Keratinocyte (primary cell): ENCODE measurements around the gene TMPRSS13. TPM values are rescaled to one million over a fixed set of nuclear protein-coding genes. Genes with fewer than 3 reads are reported as not detected.
A peak's percentile ranks its signal among the peaks of the same experiment; 100 is the strongest.

Source experiments
- DNase-seq: peaks from one replicate; pipeline ENCODE4 v3.0.0-alpha.2; 2011; ENCODE audit warnings: low read depth, missing footprints, low spot score
- FAIRE-seq: peaks from 2 replicates; lab custom pipeline; 2011; peaks lifted over from hg19 to GRCh38; lab: Jason Lieb, UNC
- H2AFZ ChIP-seq: 2 replicates; pipeline ENCODE4 v1.6.0; 2012; ENCODE audit warnings: low read length, control low read depth, inconsistent platforms; ENCODE audit not compliant: control insufficient read depth
- H3K27ac ChIP-seq: 2 replicates; pipeline ENCODE4 v1.5.1; 2011; ENCODE audit warnings: low read length; ENCODE audit not compliant: control insufficient read depth, insufficient read depth
- H3K27me3 ChIP-seq: 3 replicates; pipeline ENCODE4 v1.6.0; 2011; ENCODE audit warnings: low read length; ENCODE audit not compliant: control insufficient read depth, insufficient read depth; ENCODE audit errors: extremely low read depth
- H3K36me3 ChIP-seq, 2 experiments: 2 replicates in 1 of 2; 3 replicates in 1 of 2; pipeline ENCODE4 v1.5.1; 2011; ENCODE audit warnings: low read length in 2 of 2, mild to moderate bottlenecking in 1 of 2; ENCODE audit not compliant: control insufficient read depth in 2 of 2, insufficient read depth in 2 of 2; ENCODE audit errors: extremely low read depth in 1 of 2
- H3K4me1 ChIP-seq: 3 replicates; pipeline ENCODE4 v1.5.1; 2011; ENCODE audit warnings: low read length; ENCODE audit not compliant: control insufficient read depth, insufficient read depth; ENCODE audit errors: extremely low read depth
- H3K4me2 ChIP-seq: 3 replicates; pipeline ENCODE4 v1.6.0; 2011; ENCODE audit warnings: low read depth, low read length; ENCODE audit not compliant: control insufficient read depth, insufficient read depth; ENCODE audit errors: extremely low read depth
- H3K4me3 ChIP-seq, 3 experiments: fragments of 200-600 bp in 1 of 3; sonication (generic) in 1 of 3; 2 replicates in 2 of 3; 3 replicates in 1 of 3; pipeline ENCODE4 v1.5.1; 2011 to 2016; ENCODE audit warnings: low read length in 3 of 3, mild to moderate bottlenecking in 3 of 3, control low read depth in 2 of 3, inconsistent platforms in 1 of 3, low read depth in 1 of 3, mixed read lengths in 1 of 3, mixed run types in 1 of 3, moderate library complexity in 1 of 3; ENCODE audit not compliant: control insufficient read depth in 2 of 3, insufficient read depth in 2 of 3; ENCODE audit errors: extremely low read depth in 1 of 3
- H3K79me2 ChIP-seq: 2 replicates; pipeline ENCODE4 v1.6.0; 2012; ENCODE audit warnings: low read length; ENCODE audit not compliant: control insufficient read depth, insufficient read depth
- H3K9ac ChIP-seq: 3 replicates; pipeline ENCODE4 v1.6.0; 2011; ENCODE audit warnings: low read length; ENCODE audit not compliant: control insufficient read depth, insufficient read depth; ENCODE audit errors: extremely low read depth
- H3K9me1 ChIP-seq: 3 replicates; pipeline ENCODE4 v1.6.0; 2011; ENCODE audit warnings: low read length; ENCODE audit not compliant: control insufficient read depth, insufficient read depth; ENCODE audit errors: extremely low read depth
- H3K9me3 ChIP-seq: 2 replicates; pipeline ENCODE4 v1.5.1; 2012; ENCODE audit warnings: low read depth, low read length; ENCODE audit not compliant: control insufficient read depth
- H4K20me1 ChIP-seq: 3 replicates; pipeline ENCODE4 v1.6.0; 2011; ENCODE audit warnings: low read length; ENCODE audit not compliant: control insufficient read depth, insufficient read depth; ENCODE audit errors: extremely low read depth
- EZH2 ChIP-seq: IDR thresholded peaks from one replicate; pipeline ENCODE4 v1.6.1; 2012; ENCODE audit warnings: inconsistent platforms, mild to moderate bottlenecking, low read length, moderate library complexity
- dilution Hi-C: fragments of 300-500 bp; cut with MboI; formaldehyde crosslinking; loops from one replicate; pipeline ENCODE4 v1.7.0; 2020; ENCODE audit warnings: low sequenced_read_pairs; ENCODE audit not compliant: extremely low pct_ligation_motif_present
- polyA plus RNA-seq, 5 experiments: library from polyadenylated mRNA; depleted of rRNA in 3 of 5; stranded (reverse) in 3 of 5; stranded (forward) in 1 of 5; unstranded in 1 of 5; fragments of >200 nt; gene quantifications; 1 replicate in 1 of 5; 2 replicates in 3 of 5; 3 replicates in 1 of 5; pipeline versions ENCODE4 v1.2.1 to v1.2.3, GENCODE V29; 2011 to 2012; ENCODE audit warnings: missing spikeins in 2 of 5, low read depth in 1 of 5, low replicate concordance in 1 of 5
- TF ChIP-seq, protein P1 (sequence below), 3 experiments: IDR thresholded peaks in 1 of 3; conservative IDR thresholded peaks in 1 of 3; optimal IDR thresholded peaks in 1 of 3; 2 replicates in 2 of 3; 3 replicates in 1 of 3; pipeline versions ENCODE3 to v1.5.1; 2011; ENCODE audit warnings: low read length in 3 of 3, mild to moderate bottlenecking in 3 of 3, moderate library complexity in 2 of 3, control low read depth in 1 of 3, inconsistent platforms in 1 of 3; ENCODE audit not compliant: insufficient read depth in 2 of 3; ENCODE audit errors: extremely low read depth in 1 of 3

The TMPRSS13 gene
- polyA plus RNA-seq, 1 donor (not counting 4 experiments of a cell fraction or from before 2014, with no cell fraction given) = 1.8 TPM

DNA sequence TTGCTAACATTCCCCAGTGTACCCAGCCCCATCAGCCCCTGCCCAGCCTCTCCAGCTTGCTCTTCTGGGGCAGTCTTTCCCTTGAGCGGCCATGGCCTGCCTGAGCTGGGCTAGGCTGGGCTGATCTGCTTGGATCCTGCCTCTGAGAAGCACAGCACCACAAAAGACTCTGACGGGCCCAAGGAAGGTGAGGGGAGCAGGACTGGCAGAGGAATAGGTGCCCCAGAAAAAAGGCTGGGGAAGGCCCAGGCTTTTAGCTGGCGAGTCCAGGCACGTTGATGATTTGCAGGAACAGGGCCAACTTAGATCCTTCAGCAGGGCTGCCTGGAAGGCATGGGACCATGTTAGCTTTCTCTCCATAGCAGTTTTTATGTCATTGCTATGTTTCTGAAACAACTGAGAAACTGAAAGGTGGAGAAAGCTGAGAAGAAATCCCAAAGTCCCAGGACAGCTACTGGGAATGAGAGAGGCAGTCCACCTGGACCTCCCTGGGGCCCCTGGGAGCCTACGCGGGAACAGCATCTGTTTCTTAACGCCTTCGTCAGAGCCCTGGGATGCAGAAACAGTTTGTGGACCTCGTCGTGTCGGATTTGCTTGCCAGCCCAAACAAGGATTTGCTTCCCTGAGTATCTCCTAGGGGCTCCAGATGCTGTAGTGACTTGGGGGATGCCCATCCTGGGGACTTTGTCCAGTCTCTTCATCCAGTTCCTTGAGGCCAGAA is 28.3 kb downstream of the TMPRSS13 start:
- DNase-seq (no peak), FAIRE-seq (peak; percentile 76)
- Histone ChIP-seq H3K27me3 (peaks cover 4% of the 10 kb centered on the region), H3K4me3 (no peak overlapping the region), H3K36me3 (no peaks in the 10 kb centered on the region), H3K4me2 (no peak overlapping the region), H3K9ac (no peak overlapping the region), H3K9me3 (no peaks in the 10 kb centered on the region), H3K9me1 (no peaks in the 10 kb centered on the region), H3K79me2 (no peaks in the 10 kb centered on the region), H3K27ac (no peak overlapping the region), H3K4me1 (peaks cover 9% of the 10 kb centered on the region), H4K20me1 (no peaks in the 10 kb centered on the region), H2AFZ (no peak overlapping the region)
- dilution Hi-C loops = no loop called here
- no peak for TF ChIP-seq EZH2
- TF ChIP-seq, protein P1, sequence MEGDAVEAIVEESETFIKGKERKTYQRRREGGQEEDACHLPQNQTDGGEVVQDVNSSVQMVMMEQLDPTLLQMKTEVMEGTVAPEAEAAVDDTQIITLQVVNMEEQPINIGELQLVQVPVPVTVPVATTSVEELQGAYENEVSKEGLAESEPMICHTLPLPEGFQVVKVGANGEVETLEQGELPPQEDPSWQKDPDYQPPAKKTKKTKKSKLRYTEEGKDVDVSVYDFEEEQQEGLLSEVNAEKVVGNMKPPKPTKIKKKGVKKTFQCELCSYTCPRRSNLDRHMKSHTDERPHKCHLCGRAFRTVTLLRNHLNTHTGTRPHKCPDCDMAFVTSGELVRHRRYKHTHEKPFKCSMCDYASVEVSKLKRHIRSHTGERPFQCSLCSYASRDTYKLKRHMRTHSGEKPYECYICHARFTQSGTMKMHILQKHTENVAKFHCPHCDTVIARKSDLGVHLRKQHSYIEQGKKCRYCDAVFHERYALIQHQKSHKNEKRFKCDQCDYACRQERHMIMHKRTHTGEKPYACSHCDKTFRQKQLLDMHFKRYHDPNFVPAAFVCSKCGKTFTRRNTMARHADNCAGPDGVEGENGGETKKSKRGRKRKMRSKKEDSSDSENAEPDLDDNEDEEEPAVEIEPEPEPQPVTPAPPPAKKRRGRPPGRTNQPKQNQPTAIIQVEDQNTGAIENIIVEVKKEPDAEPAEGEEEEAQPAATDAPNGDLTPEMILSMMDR (optimal IDR thresholded peaks at IDR 0.05 in 1 of 3, IDR thresholded peaks at IDR 0.05 in 1 of 3, conservative IDR thresholded peaks at IDR 0.05 in 1 of 3; ENCODE audit: extremely low read depth in 1 of 3, insufficient read depth in 2 of 3, low read length in 3 of 3) = no peak

DNA sequence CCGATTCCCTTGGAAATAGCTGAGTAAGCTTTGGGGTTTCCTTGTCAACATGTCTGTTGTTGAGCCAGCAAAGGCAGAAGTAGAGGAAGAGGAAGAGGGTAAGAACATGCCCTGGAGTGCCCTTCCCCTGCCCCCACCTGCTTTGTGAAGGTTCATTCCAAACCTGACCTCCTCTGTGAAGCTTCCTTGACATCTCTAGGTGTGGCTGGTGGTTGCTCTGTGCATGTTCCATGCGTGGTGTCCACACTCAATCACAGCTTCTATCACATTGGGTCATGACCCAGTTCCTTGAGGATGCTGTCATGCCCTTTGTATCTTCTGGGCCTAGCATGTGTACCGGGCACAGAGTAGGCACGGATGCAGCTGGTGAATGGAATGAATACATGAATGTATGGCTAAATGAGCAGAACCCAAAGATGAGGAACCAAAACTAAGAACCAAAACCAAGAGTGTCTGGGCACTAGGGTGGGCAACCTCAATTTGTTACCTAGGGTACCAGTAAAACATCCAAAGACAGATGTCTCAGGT is 29.0 kb downstream of the TMPRSS13 start:
- no peak overlapping the region for H3K4me3 ChIP-seq
- H3K79me2 ChIP-seq = no peaks in the 10 kb centered on the region
- no peaks in the 10 kb centered on the region for H3K9me3 ChIP-seq
- H3K27ac ChIP-seq = no peak overlapping the region
- H3K27me3 ChIP-seq = peaks cover 4% of the 10 kb centered on the region
- no peak overlapping the region for H3K9ac ChIP-seq
- no peak overlapping the region for H3K4me2 ChIP-seq
- TF ChIP-seq EZH2 = no peak
- TF ChIP-seq, protein P1 (optimal IDR thresholded peaks at IDR 0.05 in 1 of 3, IDR thresholded peaks at IDR 0.05 in 1 of 3, conservative IDR thresholded peaks at IDR 0.05 in 1 of 3; ENCODE audit: extremely low read depth in 1 of 3, insufficient read depth in 2 of 3, low read length in 3 of 3) = no peak
- H3K4me1 ChIP-seq = peaks cover 8% of the 10 kb centered on the region
- no peak overlapping the region for H2AFZ ChIP-seq
- DNase-seq (no peak), FAIRE-seq (no peak)
- no peaks in the 10 kb centered on the region for H3K36me3 ChIP-seq
- dilution Hi-C loops = no loop called here
- no peaks in the 10 kb centered on the region for H3K9me1 ChIP-seq
- H4K20me1 ChIP-seq = no peaks in the 10 kb centered on the region
